ENCODE data around the gene KXD1.

KXD1 gene

DNA sequence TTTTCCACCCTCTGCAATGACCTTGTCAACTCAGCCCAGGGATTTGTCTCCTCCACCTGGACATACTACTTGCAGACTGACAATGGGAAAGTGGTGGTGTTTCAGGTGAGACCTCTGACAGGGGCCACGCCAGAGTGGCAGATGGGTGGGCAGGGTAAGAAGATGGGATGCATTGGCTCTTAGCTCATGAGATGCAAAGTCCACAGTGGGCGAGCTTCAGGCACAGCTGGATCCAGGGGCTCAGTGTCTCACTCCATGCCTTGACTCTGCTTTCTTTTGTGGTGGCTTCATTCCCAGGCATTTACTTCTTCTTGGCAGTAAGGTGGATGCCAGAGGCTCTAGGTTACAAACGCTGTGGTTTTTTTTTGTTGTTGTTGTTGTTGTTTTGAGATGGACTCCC lies 58.4 kb downstream of the KXD1 start:
- DNase-seq, result no peak

DNA sequence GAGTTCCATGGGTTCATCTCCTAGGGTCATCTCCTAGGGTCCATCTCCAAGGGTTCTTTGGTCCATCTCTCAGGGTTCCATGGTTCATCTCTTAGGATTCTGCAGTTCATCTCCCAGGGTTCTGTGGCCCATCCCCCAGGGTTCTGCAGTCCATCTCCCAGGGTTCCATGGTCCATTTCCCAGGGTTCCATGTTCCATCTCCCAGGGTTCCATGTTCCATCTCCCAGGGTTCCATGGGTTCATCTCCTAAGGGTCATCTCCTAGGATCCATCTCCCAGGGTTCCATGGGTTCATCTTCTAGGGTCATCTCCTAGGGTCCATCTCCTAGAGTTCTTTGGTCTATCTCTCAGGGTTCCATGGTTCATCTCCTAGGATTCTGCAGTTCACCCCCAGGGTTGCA lies 59.9 kb downstream of the KXD1 start:
- DNase-seq, result no peak

- no peak for DNase-seq
Observed at GRCh38 chr19:18618236-18618635, 60.6 kb downstream of the KXD1 start.

All from CD4-positive, alpha-beta T cell treated with Interleukin-1 beta for 1 hour (primary cell).